T-cell (primary cell): Measurements from ENCODE around the gene AKAP13. TPM values are rescaled to one million over a fixed set of nuclear protein-coding genes. Genes with fewer than 3 reads are reported as not detected.

ENCODE experiments used
- ATAC-seq, 4 experiments: fragments of 200-7000 bp in 3 of 4; fragments of 150-1000 bp in 1 of 4; cut with Tn5 transposase; replicated peaks in 1 of 4; 1 replicate in 3 of 4; 2 replicates in 1 of 4; pipeline ENCODE4 v1.10.0; 2021; ENCODE audit warnings: moderate library complexity in 3 of 4, mild to moderate bottlenecking in 2 of 4, moderate number of reproducible peaks in 1 of 4
- CTCF ChIA-PET, 2 donors: fragments of 300-600 bp; sonication (Branson Sonifier 250); formaldehyde crosslinking; loops; one replicate each; lab custom pipeline; 2022; ENCODE audit warnings: antibody characterized with exemption in 2 of 2; lab: Charles Lee
- POLR2A ChIA-PET, 2 donors: fragments of 300-600 bp; sonication (Branson Sonifier 250); formaldehyde crosslinking; loops; one replicate each; lab custom pipeline; 2022; ENCODE audit warnings: antibody characterized with exemption in 2 of 2; lab: Charles Lee
- DNase-seq, 35 experiments: peaks; one replicate each; pipeline versions ENCODE4 v3.0.0 to v3.0.0-alpha.2; 2013 to 2023
- H3K27ac ChIP-seq: one replicate; pipeline ENCODE4 v1.5.1; 2013; ENCODE audit warnings: low read length
- H3K27me3 ChIP-seq, 2 experiments: replicated peaks in 1 of 2; 1 replicate in 1 of 2; 2 replicates in 1 of 2; pipeline versions ENCODE4 v1.6.1 to v1.7.0; 2013; ENCODE audit warnings: low read length in 1 of 2, mixed read lengths in 1 of 2; ENCODE audit not compliant: control insufficient read depth in 2 of 2, insufficient read depth in 2 of 2; ENCODE audit errors: extremely low read depth in 1 of 2
- H3K36me3 ChIP-seq, 2 donors: 1 replicate in 1 of 2; 2 replicates in 1 of 2; pipeline versions ENCODE4 v1.6.1 to v1.7.0; 2013; ENCODE audit warnings: low read length in 1 of 2; ENCODE audit not compliant: control insufficient read depth in 2 of 2, insufficient read depth in 1 of 2; ENCODE audit errors: extremely low read depth in 1 of 2
- H3K4me1 ChIP-seq, 2 experiments: 1 replicate in 1 of 2; 2 replicates in 1 of 2; pipeline versions ENCODE4 v1.6.1 to v1.7.0; 2013; ENCODE audit warnings: low read length in 2 of 2, mixed read lengths in 1 of 2; ENCODE audit not compliant: insufficient read depth in 2 of 2, control insufficient read depth in 1 of 2; ENCODE audit errors: extremely low read depth in 1 of 2
- H3K4me3 ChIP-seq, 2 donors: 1 replicate in 1 of 2; 2 replicates in 1 of 2; pipeline versions ENCODE4 v1.5.1 to v1.7.0; 2013; ENCODE audit warnings: mild to moderate bottlenecking in 2 of 2, low read length in 1 of 2, moderate library complexity in 1 of 2; ENCODE audit not compliant: control insufficient read depth in 1 of 2; ENCODE audit errors: extremely low read depth in 1 of 2
- H3K9me3 ChIP-seq: 2 replicates; pipeline ENCODE4 v1.7.0; 2013
- H3K27ac Mint-ChIP-seq, 2 donors: one replicate each; pipeline ENCODE4 v1.8.0; 2020 to 2021; ENCODE audit warnings: mild to moderate bottlenecking in 2 of 2, mixed read lengths in 2 of 2
- H3K27me3 Mint-ChIP-seq, 2 donors: one replicate each; pipeline ENCODE4 v1.8.0; 2021 to 2022; ENCODE audit warnings: mixed read lengths in 2 of 2
- H3K36me3 Mint-ChIP-seq: one replicate; pipeline ENCODE4 v1.8.0; 2021; ENCODE audit warnings: mixed read lengths
- H3K4me1 Mint-ChIP-seq, 3 donors: one replicate each; pipeline ENCODE4 v1.8.0; 2020 to 2022; ENCODE audit warnings: mixed read lengths in 3 of 3, mild to moderate bottlenecking in 1 of 3
- H3K4me3 Mint-ChIP-seq, 3 donors: one replicate each; pipeline ENCODE4 v1.8.0; 2020 to 2022; ENCODE audit warnings: mild to moderate bottlenecking in 3 of 3, mixed read lengths in 3 of 3, moderate library complexity in 3 of 3
- H3K9me3 Mint-ChIP-seq, 3 donors: one replicate each; pipeline ENCODE4 v1.8.0; 2020 to 2022; ENCODE audit warnings: mixed read lengths in 3 of 3
- WGBS: methylation state at CpG from one replicate; pipeline ENCODE4 v1.1.5; 2013; ENCODE audit warnings: missing lambda C conversion rate; ENCODE audit not compliant: insufficient coverage; 5-methylcytosine and 5-hydroxymethylcytosine counted together
- total RNA-seq, 35 experiments: library from RNA in 6 of 35; stranded (reverse) in 6 of 35; fragments of 120-200 nt in 1 of 35; gene quantifications; one replicate each; pipeline versions ENCODE4 v1.2.1 to v1.2.4 and lab custom pipeline; 2013 to 2026

AKAP13 gene
- total RNA-seq, 5 donors from 2014 or later (not counting 1 experiment from before 2014, with no cell fraction given) = 232 to 391 (median 281) TPM

DNA sequence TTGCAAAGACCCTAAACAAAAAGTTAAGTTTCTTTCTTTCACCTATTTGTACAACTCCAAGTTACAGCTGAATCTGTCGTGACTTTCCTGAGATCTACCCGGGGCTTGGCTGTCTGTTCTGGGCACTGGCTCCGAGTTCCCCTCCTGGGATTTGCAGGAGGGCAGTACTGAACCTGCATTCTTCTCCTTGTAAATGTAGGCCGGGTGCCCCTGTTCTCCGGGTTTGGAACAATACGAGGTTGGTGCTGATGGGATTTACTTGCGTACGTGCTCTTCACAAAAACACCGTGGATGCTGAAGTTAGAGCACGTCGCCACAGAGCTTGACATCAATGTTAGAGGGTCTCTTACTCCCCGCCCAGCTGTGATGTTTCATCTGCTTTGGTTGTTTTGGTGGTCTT, 366.2 kb downstream of the AKAP13 start:
- no peak for ATAC-seq
- no peaks in the 10 kb centered on the region for H3K9me3 ChIP-seq
- H3K27me3 ChIP-seq = no peaks in the 10 kb centered on the region
- no peak overlapping the region for H3K4me3 ChIP-seq
- ChIA-PET CTCF (no interaction called here), POLR2A (no interaction called here)
- H3K27me3 Mint-ChIP-seq = no peaks in the 10 kb centered on the region
- DNase-seq = peak in 1 of 35 experiments; percentile 9
- H3K9me3 Mint-ChIP-seq = no peaks in the 10 kb centered on the region
- peak overlapping the region in 1 of 2 donors; percentile 32 for H3K27ac Mint-ChIP-seq
- peaks cover 12 to 16% (median 12%) of the 10 kb centered on the region in 3 donors for H3K4me1 Mint-ChIP-seq
- H3K4me1 ChIP-seq = peaks cover 3 to 9% of the 10 kb centered on the region in 2 experiments
- H3K36me3 Mint-ChIP-seq = peaks cover 48% of the 10 kb centered on the region
- H3K36me3 ChIP-seq = peaks cover 20 to 70% of the 10 kb centered on the region in 2 donors
- WGBS = 96% methylated on average over 11 of the region's 12 CpGs
- H3K27ac ChIP-seq = no peak overlapping the region
- no peak overlapping the region for H3K4me3 Mint-ChIP-seq

DNA sequence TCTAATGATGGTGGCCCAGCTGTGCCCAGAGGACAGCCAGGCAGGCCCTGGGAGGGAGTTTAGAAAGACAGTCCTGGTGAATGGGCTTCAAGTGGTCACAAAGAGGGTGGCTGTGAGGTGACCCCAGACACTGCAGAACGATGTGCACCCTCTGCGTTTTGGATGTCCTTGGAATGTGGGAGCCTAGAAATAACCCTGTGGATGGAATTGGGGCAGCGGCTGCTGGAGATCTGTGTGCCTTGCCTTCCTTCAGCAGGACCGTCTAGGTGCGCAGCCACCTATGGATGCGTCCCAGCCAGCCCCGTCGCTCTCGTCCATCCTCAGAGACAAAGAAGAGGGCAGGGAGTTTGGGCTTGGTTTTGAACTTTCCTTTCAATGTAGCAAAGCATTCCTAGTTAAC, 367.8 kb downstream of the AKAP13 start:
- WGBS = 99% methylated on average over 8 of the region's 9 CpGs
- DNase-seq = peak in 1 of 35 experiments; percentile 6
- H3K4me3 Mint-ChIP-seq = no peak overlapping the region
- H3K4me1 Mint-ChIP-seq = peaks cover 25 to 28% (median 25%) of the 10 kb centered on the region in 3 donors
- Histone ChIP-seq H3K9me3 (no peaks in the 10 kb centered on the region), H3K27ac (no peak overlapping the region), H3K4me1 (peaks cover 3 to 22% of the 10 kb centered on the region in 2 experiments), H3K4me3 (no peak overlapping the region), H3K27me3 (no peaks in the 10 kb centered on the region), H3K36me3 (peaks cover 18 to 55% of the 10 kb centered on the region in 2 donors)
- no peaks in the 10 kb centered on the region for H3K9me3 Mint-ChIP-seq
- no peaks in the 10 kb centered on the region for H3K27me3 Mint-ChIP-seq
- ATAC-seq = no peak
- H3K27ac Mint-ChIP-seq = no peak overlapping the region
- ChIA-PET POLR2A (interaction anchor here in 1 of 2 donors (0.6 kb wide), 1 partner anchor 23 kb away, joined by 3 read pairs; no protein-coding TSS in a partner anchor), CTCF (no interaction called here)
- H3K36me3 Mint-ChIP-seq = peaks cover 35% of the 10 kb centered on the region

DNA sequence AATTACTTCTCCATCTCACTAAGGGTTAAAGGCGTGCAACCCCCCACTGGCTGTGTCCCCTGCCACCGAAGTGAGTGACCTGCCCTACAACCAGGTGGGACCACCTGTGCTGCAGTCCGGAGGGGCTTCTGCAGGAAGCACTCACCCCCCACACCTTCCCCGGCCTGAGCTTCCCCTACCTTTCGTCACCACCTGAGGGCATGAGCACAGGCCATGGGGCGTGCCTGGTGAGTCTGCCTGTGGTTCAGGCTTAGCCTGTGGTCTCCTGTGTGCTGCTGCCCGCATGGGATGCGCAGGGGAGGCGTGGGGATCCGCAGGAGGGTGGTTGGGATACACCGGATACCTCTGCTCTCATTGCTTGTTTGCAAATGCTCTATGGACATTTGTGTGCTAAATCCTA, 368.3 kb downstream of the AKAP13 start:
- ATAC-seq = peak in 2 of 4 experiments; percentile 6 to 15
- H3K27ac Mint-ChIP-seq = no peak overlapping the region
- H3K36me3 Mint-ChIP-seq = peaks cover 30% of the 10 kb centered on the region
- peaks cover 29 to 31% (median 30%) of the 10 kb centered on the region in 3 donors for H3K4me1 Mint-ChIP-seq
- Histone ChIP-seq H3K9me3 (no peaks in the 10 kb centered on the region), H3K36me3 (peaks cover 12 to 49% of the 10 kb centered on the region in 2 donors), H3K4me1 (peaks cover 3 to 22% of the 10 kb centered on the region in 2 experiments), H3K27ac (no peak overlapping the region), H3K4me3 (no peak overlapping the region), H3K27me3 (no peaks in the 10 kb centered on the region)
- no peak overlapping the region for H3K4me3 Mint-ChIP-seq
- POLR2A ChIA-PET = no interaction called here
- 88% methylated on average over 4 of the region's 11 CpGs for WGBS
- peak in 1 of 35 experiments; percentile 12 for DNase-seq
- no peaks in the 10 kb centered on the region for H3K27me3 Mint-ChIP-seq
- CTCF ChIA-PET = no interaction called here
- H3K9me3 Mint-ChIP-seq = no peaks in the 10 kb centered on the region

DNA sequence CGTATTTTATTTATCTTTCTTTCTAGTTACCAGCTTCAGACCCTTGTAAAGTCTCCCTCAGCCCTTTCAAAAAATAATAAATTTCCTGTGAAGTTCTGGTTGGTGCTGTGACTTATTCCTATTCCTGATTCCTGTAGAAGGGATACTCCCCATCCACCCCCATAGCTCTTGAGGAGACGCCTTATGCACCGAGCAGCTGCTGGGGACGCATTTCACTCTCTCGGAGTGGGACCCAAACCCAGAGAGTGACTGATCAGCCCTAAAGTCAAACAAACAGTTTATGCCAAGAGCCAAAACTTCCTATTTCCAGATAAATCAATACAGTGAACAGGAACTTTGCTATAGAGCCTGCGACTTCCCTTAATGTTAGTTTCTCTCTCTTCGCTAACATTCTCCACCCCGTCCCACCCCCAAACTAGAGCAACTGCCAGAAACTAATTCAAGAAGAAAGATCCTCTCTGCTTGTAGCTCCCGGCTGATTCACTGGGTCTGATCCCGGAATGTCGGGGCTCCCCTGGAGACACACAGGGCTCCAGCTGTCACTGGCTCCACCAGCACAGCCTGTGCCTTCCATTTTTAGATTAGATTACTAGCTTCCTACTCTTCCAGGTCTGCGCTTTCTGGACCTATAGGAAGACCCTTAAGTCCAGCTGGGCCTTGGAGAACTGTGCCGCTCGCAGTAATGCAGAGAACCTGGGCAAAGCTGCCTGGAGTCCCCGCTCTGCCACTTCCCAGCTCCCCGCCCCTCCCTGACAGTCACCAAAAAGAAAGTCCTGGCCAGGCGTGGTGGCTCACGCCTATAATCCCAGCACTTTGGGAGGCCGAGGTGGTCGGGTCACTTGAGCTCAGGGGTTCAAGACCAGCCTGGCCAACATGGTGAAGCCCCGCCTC, 369.1 kb downstream of the AKAP13 start:
- H3K4me3 ChIP-seq = no peak overlapping the region
- Mint-ChIP-seq H3K9me3 (no peaks in the 10 kb centered on the region), H3K4me3 (no peak overlapping the region), H3K36me3 (peaks cover 22% of the 10 kb centered on the region), H3K27ac (peak overlapping the region; percentile 3 to 5), H3K4me1 (peaks cover 32 to 35% (median 32%) of the 10 kb centered on the region in 3 donors), H3K27me3 (no peaks in the 10 kb centered on the region)
- H3K27ac ChIP-seq = no peak overlapping the region
- CTCF ChIA-PET = interaction anchor here in 1 of 2 donors (0.5 kb wide), 1 partner anchor 1225 kb away, joined by 3 read pairs; no protein-coding TSS in a partner anchor
- no peaks in the 10 kb centered on the region for H3K9me3 ChIP-seq
- H3K27me3 ChIP-seq = no peaks in the 10 kb centered on the region
- H3K4me1 ChIP-seq = peaks cover 3 to 22% of the 10 kb centered on the region in 2 experiments
- WGBS = 96% methylated on average over 13 of the region's 21 CpGs
- POLR2A ChIA-PET = interaction anchor here in 1 of 2 donors (1.1 kb wide), 1 partner anchor 43 kb away, joined by 3 read pairs; no protein-coding TSS in a partner anchor
- ATAC-seq (no peak), DNase-seq (no peak)
- peaks cover 12 to 41% of the 10 kb centered on the region in 2 donors for H3K36me3 ChIP-seq

DNA sequence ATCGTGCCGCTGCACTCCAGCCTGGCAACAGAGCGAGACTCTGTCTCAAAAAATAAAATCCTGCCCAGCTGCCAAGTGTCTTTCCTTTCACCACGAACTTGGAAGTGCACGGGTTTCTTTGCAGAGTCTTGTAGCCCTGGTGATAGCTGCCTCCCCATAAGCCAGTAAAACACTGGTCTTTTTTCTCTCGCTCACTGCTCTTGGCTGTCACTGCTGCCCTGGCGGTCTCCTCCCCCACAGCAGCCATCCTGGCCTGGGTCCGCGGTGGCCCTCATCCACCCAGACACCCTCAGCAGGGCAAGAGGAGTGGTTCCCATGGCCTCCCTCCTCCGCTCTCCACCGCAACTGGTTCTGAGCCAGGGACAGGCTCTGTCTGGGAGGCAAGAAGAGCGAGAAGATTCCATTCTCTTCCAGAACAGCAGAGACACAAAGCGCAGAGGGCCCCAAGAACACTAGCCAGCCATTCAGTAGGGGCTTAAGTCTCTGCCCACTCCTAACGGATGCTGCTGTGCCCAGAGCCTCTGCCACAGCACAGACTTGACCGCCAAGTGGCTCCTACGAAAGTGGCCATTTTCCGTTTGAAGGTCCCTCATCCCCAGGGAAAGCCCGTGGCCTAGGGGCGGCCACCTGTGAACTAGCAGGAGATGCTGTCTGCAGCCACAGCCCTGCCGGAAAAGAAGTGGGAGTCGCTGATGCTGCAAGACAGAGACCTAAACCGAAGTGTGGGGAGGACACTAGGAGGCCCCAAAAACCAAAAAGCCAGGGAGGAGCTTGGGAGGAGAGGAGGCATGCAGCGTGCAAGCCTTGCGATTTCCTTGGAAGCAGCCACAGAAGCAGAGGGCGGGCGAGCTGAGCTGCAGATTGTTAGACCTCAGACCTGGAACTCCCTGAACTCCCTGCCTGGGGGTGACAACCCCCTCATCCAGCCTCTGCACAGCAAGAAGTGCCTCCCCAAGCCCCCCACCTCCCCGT, 370.2 kb downstream of the AKAP13 start:
- Histone ChIP-seq H3K27me3 (no peaks in the 10 kb centered on the region), H3K4me3 (no peak overlapping the region), H3K4me1 (peaks cover 3 to 22% of the 10 kb centered on the region in 2 experiments), H3K9me3 (no peaks in the 10 kb centered on the region), H3K27ac (no peak overlapping the region), H3K36me3 (peaks cover 11 to 30% of the 10 kb centered on the region in 2 donors)
- ATAC-seq = peak in 3 of 4 experiments; percentile 11 to 25 (median 22)
- no peaks in the 10 kb centered on the region for H3K27me3 Mint-ChIP-seq
- CTCF ChIA-PET = interaction anchor here (0.5 to 0.6 kb wide), 2 partner anchors 231 to 1224 kb away, joined by 3 to 10 read pairs; no protein-coding TSS in a partner anchor
- H3K4me3 Mint-ChIP-seq = no peak overlapping the region
- peaks cover 32 to 40% (median 36%) of the 10 kb centered on the region in 3 donors for H3K4me1 Mint-ChIP-seq
- POLR2A ChIA-PET = interaction anchor here in 1 of 2 donors (1.1 kb wide), 1 partner anchor 42 kb away, joined by 3 read pairs; no protein-coding TSS in a partner anchor
- H3K27ac Mint-ChIP-seq = peak overlapping the region; percentile 70 to 81
- H3K36me3 Mint-ChIP-seq = peaks cover 15% of the 10 kb centered on the region
- WGBS = 76% methylated on average over 24 of the region's 27 CpGs
- DNase-seq = peak in 1 of 35 experiments; percentile 8
- H3K9me3 Mint-ChIP-seq = no peaks in the 10 kb centered on the region
